ENCODE results near the gene LRP11.
A peak's percentile ranks its signal among the peaks of the same experiment; 100 is the strongest.

Gene LRP11

GRCh38 chr6:149821492-149821891 is 42.7 kb downstream of the LRP11 start:
- FAIRE-seq (no peak), DNase-seq (ENCODE audit: extremely low spot score, insufficient read length, low read depth) (no peak)

GRCh38 chr6:149820506-149820905 is 43.7 kb downstream of the LRP11 start:
- FAIRE-seq (no peak), DNase-seq (ENCODE audit: extremely low spot score, insufficient read length, low read depth) (no peak)

DNA sequence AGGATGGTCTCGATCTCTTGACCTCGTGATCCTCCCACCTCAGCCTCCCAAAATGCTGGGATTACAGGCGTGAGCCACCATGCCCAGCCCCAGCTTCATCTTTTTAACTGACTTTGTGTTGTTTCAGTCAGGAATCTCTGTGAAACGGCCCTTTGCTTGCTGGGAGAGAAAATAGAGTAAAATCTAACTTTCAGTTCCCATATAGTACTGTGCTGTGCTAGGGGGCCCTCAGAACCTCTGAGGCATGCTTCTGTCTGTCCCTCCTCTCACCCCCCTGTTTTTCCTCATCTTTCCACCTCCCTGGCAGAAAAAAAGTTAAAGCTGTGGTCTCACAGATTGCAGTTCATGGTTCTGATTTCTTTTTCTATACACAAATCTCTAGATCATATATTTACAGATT is 48.4 kb downstream of the LRP11 start:
- DNase-seq (ENCODE audit: extremely low spot score, insufficient read length, low read depth) (no peak), FAIRE-seq (peak; percentile 26)

GRCh38 chr6:149813351-149813750 is 50.8 kb downstream of the LRP11 start:
- FAIRE-seq: no peak
- DNase-seq (ENCODE audit: extremely low spot score, insufficient read length, low read depth): no peak

DNA sequence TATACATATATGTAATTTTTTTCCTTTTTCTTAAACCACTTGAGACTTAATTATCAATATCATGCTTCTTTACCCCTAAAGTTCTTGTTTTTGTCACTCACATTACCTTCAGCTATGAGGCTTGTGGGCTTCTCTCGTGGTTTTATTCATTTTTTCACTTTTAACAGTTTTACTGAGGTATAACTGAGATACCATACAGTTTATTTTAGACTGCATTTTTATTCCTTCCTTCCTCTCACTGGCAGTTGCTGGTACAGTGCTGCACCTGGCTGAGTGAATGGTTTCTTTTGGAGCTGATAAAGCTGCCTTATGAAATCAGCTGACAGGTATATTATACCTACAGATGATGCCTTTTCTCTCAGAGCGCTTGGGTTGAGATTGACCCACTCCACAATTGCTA is 54.4 kb downstream of the LRP11 start:
- FAIRE-seq (no peak), DNase-seq (ENCODE audit: extremely low spot score, insufficient read length, low read depth) (no peak)

DNA sequence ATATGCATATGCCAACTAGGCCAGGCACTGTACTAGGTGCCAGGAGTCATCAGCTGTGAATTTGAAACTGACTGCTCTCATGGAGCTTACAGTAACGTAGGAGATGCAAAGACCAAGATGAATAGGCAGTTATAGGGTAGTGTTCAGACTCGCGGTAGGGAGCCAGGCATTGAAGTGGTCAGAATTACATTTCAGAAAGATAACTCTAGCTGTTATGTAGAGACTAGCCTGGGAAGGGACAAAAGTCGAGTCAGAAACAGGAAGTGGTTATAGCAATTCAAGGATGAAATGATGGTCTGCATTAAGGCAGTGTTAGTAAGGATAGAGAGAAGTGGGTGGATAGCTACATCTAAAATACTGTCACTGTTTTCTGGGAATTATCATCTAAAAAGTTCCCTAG is 58.0 kb downstream of the LRP11 start:
- no peak for FAIRE-seq
- DNase-seq (ENCODE audit: extremely low spot score, insufficient read length, low read depth): no peak

DNA sequence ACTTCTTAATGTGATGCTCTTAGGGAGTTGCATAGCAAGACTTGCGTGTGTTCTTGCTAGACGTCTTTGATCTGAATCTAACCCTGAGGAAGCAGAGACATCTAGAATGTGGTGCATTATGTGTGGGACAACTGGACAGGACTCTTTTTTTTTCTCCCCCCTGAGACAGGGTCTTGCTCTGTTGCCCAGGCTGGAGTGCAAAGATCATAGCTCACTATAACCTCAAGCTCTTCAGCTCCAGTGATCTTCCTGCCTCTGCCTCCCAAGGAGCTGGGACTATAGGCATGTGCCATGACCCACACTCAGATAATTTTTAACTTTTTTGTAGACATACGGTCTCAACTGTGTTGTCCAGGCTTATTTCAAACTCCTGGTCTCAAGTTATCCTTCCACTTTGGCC is 80.6 kb downstream of the LRP11 start:
- FAIRE-seq (no peak), DNase-seq (ENCODE audit: extremely low spot score, insufficient read length, low read depth) (no peak)

DNA sequence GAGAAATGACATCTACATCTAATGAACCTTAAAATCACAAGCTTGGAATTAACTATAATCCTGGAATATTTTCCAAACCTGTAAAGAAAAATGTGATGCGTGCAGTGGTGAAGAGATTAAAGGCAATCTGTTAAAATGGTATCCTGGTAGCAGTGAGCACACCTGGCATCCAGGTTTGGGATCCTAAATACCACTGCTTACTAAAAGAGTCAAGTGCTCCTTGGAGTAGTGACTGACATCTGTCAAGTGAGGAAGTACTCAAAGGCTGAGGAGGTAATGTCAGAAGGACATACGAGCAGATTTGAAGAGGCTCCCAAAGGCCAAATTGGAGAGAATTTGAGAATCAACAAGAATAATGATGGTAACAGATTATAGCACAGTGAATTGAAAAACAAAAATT is 81.8 kb downstream of the LRP11 start:
- FAIRE-seq: no peak
- no peak for DNase-seq (ENCODE audit: extremely low spot score, insufficient read length, low read depth)

GRCh38 chr6:149781715-149782114 is 82.4 kb downstream of the LRP11 start:
- DNase-seq (ENCODE audit: extremely low spot score, insufficient read length, low read depth) (no peak), FAIRE-seq (no peak)

DNA sequence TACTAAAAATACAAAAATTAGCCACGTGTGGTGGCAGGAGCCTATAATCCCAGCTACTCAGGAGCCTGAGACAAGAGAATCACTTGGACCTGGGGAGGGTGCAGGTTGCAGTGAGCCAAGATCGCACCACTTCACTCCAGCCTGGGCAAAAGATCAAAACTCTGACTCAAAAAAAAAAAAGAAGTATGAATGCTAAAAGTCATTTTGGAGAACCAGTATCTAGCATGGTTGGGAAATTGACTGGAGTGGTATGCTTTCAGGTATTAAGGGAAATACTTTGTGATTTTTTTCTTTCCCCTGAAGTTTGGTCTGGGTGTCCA is 84.6 kb downstream of the LRP11 start:
- DNase-seq (ENCODE audit: extremely low spot score, insufficient read length, low read depth): no peak
- no peak for FAIRE-seq

DNA sequence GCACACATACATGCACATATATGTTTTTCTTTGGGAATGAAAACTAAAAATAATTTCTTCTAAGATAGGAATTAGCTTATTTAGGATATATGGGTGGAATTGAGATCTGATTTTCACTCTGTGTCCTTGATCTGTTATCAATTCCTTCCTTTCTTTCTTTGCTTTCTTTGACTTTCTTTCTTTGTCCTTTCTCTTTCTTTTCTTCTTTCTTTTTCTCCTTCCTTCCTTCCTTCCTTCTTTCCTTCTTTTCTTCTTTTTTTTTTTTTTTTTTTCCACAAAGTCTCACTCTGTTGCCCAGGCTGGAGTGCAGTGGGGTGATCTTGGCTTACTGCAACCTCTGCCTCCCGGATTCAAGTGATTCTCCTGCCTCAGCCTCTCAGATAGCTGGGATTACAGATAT is 86.5 kb downstream of the LRP11 start:
- DNase-seq (ENCODE audit: extremely low spot score, insufficient read length, low read depth) (no peak), FAIRE-seq (no peak)

DNA sequence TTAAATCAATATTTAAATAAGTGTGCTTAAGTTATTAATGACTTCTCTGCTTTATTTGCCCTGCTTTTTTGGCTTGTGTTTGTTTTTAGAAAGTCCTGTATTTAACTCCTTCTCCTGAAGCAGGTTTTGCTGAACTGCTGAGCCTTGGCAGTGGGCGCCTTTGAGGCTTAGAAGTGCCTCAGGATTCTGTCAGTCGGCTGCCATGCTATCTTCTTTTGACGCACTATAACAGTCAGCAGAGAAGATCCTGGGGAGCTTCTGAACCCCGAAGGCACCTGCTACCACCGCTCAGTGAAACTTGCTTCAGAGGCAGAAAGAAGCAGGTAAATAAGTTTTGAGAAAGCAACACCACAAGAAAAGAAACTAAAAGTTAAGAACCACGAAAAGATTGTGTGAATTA is 92.2 kb downstream of the LRP11 start:
- FAIRE-seq: no peak

GRCh38 chr6:149771185-149771584 is 93.0 kb downstream of the LRP11 start:
- DNase-seq (ENCODE audit: extremely low spot score, insufficient read length, low read depth) (no peak), FAIRE-seq (no peak)

More for the DNA sequence above, 92.2 kb downstream of the LRP11 start:
- DNase-seq (ENCODE audit: extremely low spot score, insufficient read length, low read depth): no peak

DNA sequence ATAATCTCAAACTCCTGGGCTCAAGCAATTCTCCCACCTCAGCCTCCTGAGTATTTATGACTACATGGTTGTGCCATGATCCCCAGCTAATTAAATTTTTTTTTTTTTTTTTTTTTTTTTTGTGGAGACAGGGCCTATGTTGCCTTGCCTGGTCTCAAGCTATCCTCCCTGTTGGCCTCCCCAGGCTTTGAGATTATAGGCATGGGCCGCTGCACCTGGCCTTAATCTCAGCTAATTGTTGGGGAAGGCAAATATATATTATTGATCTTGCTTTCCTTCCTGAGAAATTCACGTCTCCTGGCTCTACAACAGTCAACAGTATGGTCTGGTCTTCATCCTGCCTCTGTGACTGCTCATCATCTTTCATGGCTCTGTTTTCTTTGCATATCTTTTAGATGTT is 94.5 kb downstream of the LRP11 start:
- DNase-seq (ENCODE audit: extremely low spot score, insufficient read length, low read depth) (no peak), FAIRE-seq (no peak)
